ES-I3 (cell line): ENCODE data around the gene BBS2.

Experiments
- H3K36me3 ChIP-seq: 2 replicates; pipeline ENCODE4 v1.6.1; 2013; ENCODE audit warnings: mild to moderate bottlenecking, low read length, control low read depth, moderate library complexity; ENCODE audit not compliant: insufficient read depth
- H3K4me1 ChIP-seq: 2 replicates; pipeline ENCODE4 v1.6.1; 2013; ENCODE audit warnings: mild to moderate bottlenecking, control low read depth, low read length; ENCODE audit not compliant: insufficient read depth
- H3K9ac ChIP-seq: 2 replicates; pipeline ENCODE4 v1.6.1; 2013; ENCODE audit warnings: low read depth, mild to moderate bottlenecking, low read length, moderate library complexity
- H3K9me3 ChIP-seq: 2 replicates; pipeline ENCODE4 v1.6.1; 2013; ENCODE audit warnings: mild to moderate bottlenecking, low read length, moderate library complexity; ENCODE audit not compliant: control insufficient read depth, insufficient read depth

The BBS2 gene

DNA sequence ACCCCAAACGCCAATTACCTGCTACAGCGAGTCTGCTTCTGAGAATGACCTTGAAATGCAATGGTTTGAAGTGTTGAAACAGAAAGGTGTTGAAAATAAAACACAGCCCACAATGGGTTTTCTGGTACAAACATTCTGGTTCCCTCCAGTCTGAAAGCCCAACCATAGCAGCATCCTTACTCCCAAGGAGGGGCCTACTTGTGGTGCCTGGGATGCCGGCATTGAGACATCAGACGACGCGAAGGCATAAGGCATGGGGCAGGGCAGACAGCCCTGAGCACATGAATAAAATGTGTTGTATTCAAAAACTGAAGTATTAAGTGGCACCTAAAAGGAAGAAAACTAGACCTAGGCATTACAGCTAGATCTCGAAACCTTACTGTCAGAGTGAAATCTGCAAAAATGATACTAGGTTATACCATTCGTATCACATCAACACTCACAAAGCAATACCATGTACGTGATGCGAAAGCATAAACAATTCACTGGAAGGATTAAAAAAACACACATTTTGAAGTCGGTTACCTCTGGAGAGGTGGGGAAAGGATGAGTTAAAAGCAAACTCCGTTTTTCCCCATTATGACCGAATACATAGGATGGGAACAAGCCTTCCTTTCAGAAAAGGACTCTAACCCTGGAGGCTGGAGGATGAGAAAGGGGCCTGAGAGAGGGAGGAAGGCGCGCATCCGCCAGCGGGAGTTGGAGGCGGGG is 69.4 kb downstream of the BBS2 start:
- Histone ChIP-seq H3K4me1 (no peaks in the 10 kb centered on the region; the same call in 1 of the 2 replicates), H3K36me3 (peaks cover 19% of the 10 kb centered on the region), H3K9ac (peak overlapping the region; percentile 82), H3K9me3 (no peaks in the 10 kb centered on the region)

DNA sequence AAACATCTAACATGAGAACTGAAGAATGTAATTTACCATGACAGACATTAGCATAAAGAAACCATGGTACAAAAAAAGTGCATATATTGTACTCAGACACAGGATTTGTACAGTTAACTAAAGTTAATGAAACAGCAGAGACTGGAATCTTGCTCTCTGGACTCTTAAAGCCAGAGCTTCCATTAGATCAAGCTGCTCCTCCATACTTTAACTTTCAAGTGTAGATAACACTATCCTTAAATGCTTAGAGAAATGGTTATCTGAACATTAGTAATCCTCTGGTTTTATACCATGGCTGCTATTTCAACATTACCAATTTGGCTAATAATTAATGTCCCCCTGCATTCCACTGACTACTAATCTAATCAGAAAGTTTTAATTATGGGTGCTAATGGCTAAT is 71.8 kb downstream of the BBS2 start:
- Histone ChIP-seq H3K4me1 (no peaks in the 10 kb centered on the region; the same call in 1 of the 2 replicates), H3K36me3 (peaks cover 13% of the 10 kb centered on the region; the same call in 1 of the 2 replicates), H3K9ac (no peak overlapping the region), H3K9me3 (no peaks in the 10 kb centered on the region)

DNA sequence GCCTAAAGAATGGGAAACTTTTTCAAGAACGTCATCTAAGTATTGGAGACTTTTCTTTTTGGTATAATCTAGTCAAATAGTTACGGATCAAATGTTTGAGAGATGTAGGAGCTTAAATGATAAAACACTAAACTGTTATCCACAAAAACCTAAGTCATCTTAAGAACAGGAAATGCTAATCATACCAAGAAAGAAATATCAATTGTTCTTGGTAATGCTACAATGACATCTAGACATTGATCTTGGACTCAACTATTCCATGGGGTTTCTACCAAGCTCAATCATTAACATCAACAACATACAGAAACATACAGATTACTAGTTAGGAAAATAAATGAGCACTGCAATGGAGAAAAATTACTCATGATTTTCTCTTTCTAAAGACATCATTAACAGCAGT is 72.5 kb downstream of the BBS2 start:
- H3K36me3 ChIP-seq = peaks cover 13% of the 10 kb centered on the region; the same call in 1 of the 2 replicates
- H3K9me3 ChIP-seq = no peaks in the 10 kb centered on the region
- H3K4me1 ChIP-seq = no peaks in the 10 kb centered on the region; the same call in 1 of the 2 replicates
- H3K9ac ChIP-seq = no peak overlapping the region

DNA sequence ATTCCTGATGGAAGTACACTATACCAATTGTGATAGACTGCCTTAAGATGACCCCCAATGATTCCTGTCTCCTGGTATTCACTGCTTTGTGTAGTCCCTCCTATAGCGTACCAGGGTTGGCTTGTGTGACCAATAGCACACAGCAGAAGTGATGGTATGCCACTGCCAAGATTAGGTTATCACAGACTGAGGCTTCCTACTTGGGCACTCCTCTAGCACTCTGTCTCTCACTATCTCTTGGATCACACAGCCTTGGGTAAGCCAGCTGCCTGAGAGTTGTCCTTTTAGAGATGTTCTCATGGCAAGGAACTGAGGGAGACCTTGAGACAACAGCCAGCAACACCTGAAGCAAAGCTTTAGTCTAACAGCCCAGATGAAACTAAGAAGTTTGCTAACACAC is 81.8 kb downstream of the BBS2 start:
- Histone ChIP-seq H3K9ac (no peak overlapping the region), H3K9me3 (no peaks in the 10 kb centered on the region), H3K36me3 (peaks cover 21% of the 10 kb centered on the region; the same call in 1 of the 2 replicates), H3K4me1 (no peaks in the 10 kb centered on the region)

DNA sequence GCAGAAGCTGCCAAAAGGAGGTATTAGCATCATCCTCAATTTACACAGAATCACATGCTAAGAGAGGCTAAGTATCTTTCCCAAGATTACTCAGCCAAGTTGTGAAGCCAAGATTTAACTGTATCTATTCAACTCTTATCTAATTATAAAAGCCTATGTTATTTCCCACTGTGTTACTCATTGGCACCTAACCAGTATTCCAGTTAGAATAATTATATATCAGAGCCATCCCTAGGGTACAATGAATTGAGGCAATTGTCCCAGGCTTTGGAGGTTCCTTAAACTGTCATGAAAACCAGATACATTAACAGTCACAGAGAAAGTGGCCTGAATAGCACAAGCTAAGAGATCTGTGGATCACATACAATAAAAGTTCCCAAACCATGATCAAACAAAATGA is 83.6 kb downstream of the BBS2 start:
- Histone ChIP-seq H3K36me3 (peaks cover 21% of the 10 kb centered on the region; the same call in 1 of the 2 replicates), H3K9me3 (no peaks in the 10 kb centered on the region), H3K9ac (no peak overlapping the region), H3K4me1 (no peaks in the 10 kb centered on the region)
